NOMO-1 treated with DMSO at 0.1 percent for 48 hours (cell line): ENCODE results near the gene ROPN1B.

Source experiments
- DNase-seq: peaks from one replicate; lab custom pipeline; 2025; ENCODE audit not compliant: unreplicated experiment; lab: John Stamatoyannopoulos, UW

ROPN1B gene

GRCh38 chr3:126026277-126026751 is 57.3 kb downstream of the ROPN1B start:
- no peak for DNase-seq

DNA sequence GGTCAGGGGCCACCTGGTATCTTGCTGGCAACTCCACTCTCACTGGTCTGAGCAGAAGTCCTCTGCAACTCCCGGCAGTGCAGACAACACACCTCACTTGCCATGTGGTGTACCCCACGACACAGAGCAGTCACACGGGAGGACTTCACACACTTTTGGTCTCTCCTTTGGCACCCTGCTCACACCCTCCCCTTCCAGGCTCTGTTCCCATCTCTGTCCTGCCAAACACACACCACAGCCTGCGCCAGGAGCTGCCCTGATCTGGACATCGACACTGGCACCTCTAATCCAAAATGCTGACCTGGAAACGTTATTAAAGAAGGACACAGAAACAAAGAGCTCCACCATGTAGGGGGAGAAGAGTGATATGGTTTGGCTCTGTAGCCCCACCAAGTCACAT is 57.8 kb downstream of the ROPN1B start:
- DNase-seq, result no peak

DNA sequence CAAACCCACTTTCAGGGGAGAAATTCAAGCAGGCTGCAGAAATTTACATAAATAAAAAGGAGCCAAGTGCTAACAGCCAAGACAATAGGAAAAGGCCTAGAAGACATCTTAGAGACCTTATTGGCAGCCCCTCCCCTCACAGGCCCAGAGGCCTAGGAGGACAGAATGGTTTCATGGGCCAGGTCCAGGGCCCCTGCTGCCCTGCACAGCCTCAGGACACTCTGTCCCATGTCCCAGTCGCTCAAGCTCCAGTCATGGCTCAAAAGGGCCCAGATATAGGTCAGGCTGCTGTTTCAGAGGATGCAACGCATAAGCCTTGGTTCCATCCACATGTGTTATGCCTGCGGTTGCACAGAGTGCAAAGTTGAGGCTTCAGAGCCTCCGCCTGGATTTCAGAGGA is 59.1 kb downstream of the ROPN1B start:
- no peak for DNase-seq

DNA sequence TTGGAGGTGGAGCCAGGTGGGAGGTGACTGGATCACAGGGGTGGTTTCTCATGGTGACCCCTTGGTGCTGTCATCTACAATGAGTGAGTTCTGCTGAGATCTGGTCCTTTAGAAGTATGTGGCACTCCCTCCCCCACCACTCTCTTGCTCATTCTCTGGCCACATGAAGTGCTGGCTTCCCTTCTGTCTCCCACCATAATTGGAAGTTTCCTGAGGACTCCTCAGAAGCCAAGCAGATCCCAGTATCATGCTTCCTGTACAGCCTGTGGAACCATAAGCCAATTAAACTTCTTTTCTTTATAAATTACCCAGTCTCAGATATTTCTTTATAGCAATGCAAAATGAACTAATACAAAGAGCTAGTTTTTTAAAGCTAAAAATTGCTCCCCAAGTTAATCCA is 60.3 kb downstream of the ROPN1B start:
- DNase-seq, result no peak

- DNase-seq, result no peak
These were observed 61.5 kb downstream of the ROPN1B start for GRCh38 chr3:126030455-126030854.

DNA sequence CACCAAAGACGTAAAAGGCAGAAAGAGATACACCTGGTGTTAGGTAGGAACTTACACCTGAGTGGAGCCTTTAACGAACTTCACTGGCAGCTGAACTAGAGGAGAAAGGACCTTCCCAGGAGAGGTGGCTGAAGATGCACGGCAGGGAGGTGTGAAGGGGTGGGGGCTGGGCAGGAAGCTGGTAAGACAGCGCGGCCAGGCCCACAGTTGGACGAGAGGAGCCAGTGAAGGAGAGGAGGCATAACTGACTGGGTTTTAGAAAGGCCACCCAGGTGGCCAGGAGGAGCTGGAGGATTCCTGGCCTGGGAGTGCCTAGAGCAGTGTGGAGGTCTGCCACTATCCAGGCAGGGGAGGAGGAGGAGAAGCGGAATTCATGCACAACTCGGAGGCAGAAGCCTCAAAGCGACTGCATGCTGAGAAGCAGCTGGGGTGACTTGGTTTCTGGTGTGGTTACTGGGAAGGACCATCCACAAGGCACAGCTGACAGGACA is 63.0 kb downstream of the ROPN1B start:
- DNase-seq, result no peak
